HEK293 (cell line): ENCODE data around the gene YWHAG.

Experiments
- EGR2 ChIP-seq: fragments of 450-650 bp; formaldehyde crosslinking; IDR thresholded peaks from 2 replicates; pipeline ENCODE4 v1.5.1; 2016; ENCODE audit warnings: low read depth, missing biosample characterization, missing genetic modification characterization
- HOXA7 ChIP-seq: sonication (generic); formaldehyde crosslinking; IDR thresholded peaks from 2 replicates; pipeline ENCODE4 v1.8.1; 2022; ENCODE audit warnings: missing genetic modification reagents, borderline replicate concordance
- RBAK ChIP-seq: fragments of 450-650 bp; formaldehyde crosslinking; IDR thresholded peaks from 2 replicates; pipeline ENCODE4 v1.5.1; 2016; ENCODE audit warnings: missing biosample characterization, missing genetic modification characterization
- TCF7L2 ChIP-seq: IDR thresholded peaks from 2 replicates; pipeline ENCODE4 v1.6.1; 2011; ENCODE audit warnings: low read depth, mild to moderate bottlenecking, inconsistent platforms, low read length, moderate library complexity, borderline replicate concordance
- YY1 ChIP-seq: fragments of 450-650 bp; formaldehyde crosslinking; IDR thresholded peaks from 2 replicates; pipeline ENCODE4 v1.5.1; 2018; ENCODE audit warnings: missing biosample characterization, missing genetic modification characterization
- ZFHX2 ChIP-seq: fragments of 450-650 bp; formaldehyde crosslinking; conservative IDR thresholded peaks from 2 replicates; pipeline ENCODE4 v1.5.1; 2016; ENCODE audit warnings: missing biosample characterization, missing genetic modification characterization
- ZFP69B ChIP-seq: fragments of 450-650 bp; formaldehyde crosslinking; IDR thresholded peaks from 2 replicates; pipeline ENCODE4 v1.5.1; 2016; ENCODE audit warnings: missing biosample characterization, missing genetic modification characterization
- ZNF112 ChIP-seq: fragments of 450-650 bp; formaldehyde crosslinking; IDR thresholded peaks from 2 replicates; pipeline ENCODE4 v1.5.0; 2017; ENCODE audit warnings: missing biosample characterization, missing genetic modification characterization
- ZNF121 ChIP-seq: fragments of 450-650 bp; formaldehyde crosslinking; IDR thresholded peaks from 2 replicates; pipeline ENCODE4 v1.5.1; 2016; ENCODE audit warnings: missing biosample characterization, missing genetic modification characterization
- ZNF16 ChIP-seq: fragments of 450-650 bp; formaldehyde crosslinking; IDR thresholded peaks from 2 replicates; pipeline ENCODE4 v1.5.1; 2016; ENCODE audit warnings: low read depth, missing biosample characterization, missing genetic modification characterization
- ZNF169 ChIP-seq: fragments of 450-650 bp; formaldehyde crosslinking; IDR thresholded peaks from 2 replicates; pipeline ENCODE4 v1.5.1; 2016; ENCODE audit warnings: missing biosample characterization, missing genetic modification characterization
- ZNF2 ChIP-seq: fragments of 450-650 bp; formaldehyde crosslinking; IDR thresholded peaks from 2 replicates; pipeline ENCODE4 v1.5.1; 2016; ENCODE audit warnings: missing biosample characterization, missing genetic modification characterization
- ZNF335 ChIP-seq: fragments of 450-650 bp; formaldehyde crosslinking; conservative IDR thresholded peaks from 2 replicates; pipeline ENCODE4 v1.5.1; 2016; ENCODE audit warnings: missing biosample characterization, missing genetic modification characterization
- ZNF354C ChIP-seq: fragments of 450-650 bp; formaldehyde crosslinking; IDR thresholded peaks from 2 replicates; pipeline ENCODE4 v1.5.1; 2016; ENCODE audit warnings: missing biosample characterization, missing genetic modification characterization, low read depth, borderline replicate concordance
- ZNF548 ChIP-seq: fragments of 450-650 bp; formaldehyde crosslinking; IDR thresholded peaks from 2 replicates; pipeline ENCODE4 v1.5.1; 2016; ENCODE audit warnings: missing biosample characterization, missing genetic modification characterization
- ZNF600 ChIP-seq: fragments of 450-650 bp; formaldehyde crosslinking; IDR thresholded peaks from 2 replicates; pipeline ENCODE4 v1.5.1; 2016; ENCODE audit warnings: missing biosample characterization, missing genetic modification characterization
- ZNF747 ChIP-seq: fragments of 450-650 bp; formaldehyde crosslinking; IDR thresholded peaks from 2 replicates; pipeline ENCODE4 v1.5.1; 2016; ENCODE audit warnings: missing biosample characterization, missing genetic modification characterization
- ZNF792 ChIP-seq: fragments of 450-650 bp; formaldehyde crosslinking; IDR thresholded peaks from 2 replicates; pipeline ENCODE4 v1.5.1; 2016; ENCODE audit warnings: missing biosample characterization, missing genetic modification characterization
- ZSCAN16 ChIP-seq: fragments of 450-650 bp; formaldehyde crosslinking; IDR thresholded peaks from 2 replicates; pipeline ENCODE4 v1.5.1; 2016; ENCODE audit warnings: missing biosample characterization, missing genetic modification characterization
- ZXDB ChIP-seq: fragments of 450-650 bp; formaldehyde crosslinking; IDR thresholded peaks from 2 replicates; pipeline ENCODE4 v1.5.1; 2016; ENCODE audit warnings: missing biosample characterization, missing genetic modification characterization
- TF ChIP-seq, protein P1 (sequence below): fragments of 450-650 bp; formaldehyde crosslinking; IDR thresholded peaks from 2 replicates; pipeline ENCODE4 v1.5.1; 2016; ENCODE audit warnings: missing biosample characterization, missing genetic modification characterization
- TF ChIP-seq, protein P2 (sequence below): fragments of 450-650 bp; formaldehyde crosslinking; IDR thresholded peaks from 2 replicates; pipeline ENCODE4 v1.5.1; 2017; ENCODE audit warnings: missing biosample characterization, missing genetic modification characterization
- TF ChIP-seq, protein P3 (sequence below): fragments of 450-650 bp; formaldehyde crosslinking; IDR thresholded peaks from 2 replicates; pipeline ENCODE4 v1.5.1; 2016; ENCODE audit warnings: missing biosample characterization, missing genetic modification characterization, low read depth
- TF ChIP-seq, protein P4 (sequence below): fragments of 450-650 bp; formaldehyde crosslinking; IDR thresholded peaks from 2 replicates; pipeline ENCODE4 v1.5.1; 2016; ENCODE audit warnings: missing biosample characterization, missing genetic modification characterization
- TF ChIP-seq, protein P5 (sequence below): fragments of 450-650 bp; formaldehyde crosslinking; IDR thresholded peaks from 2 replicates; pipeline ENCODE4 v1.5.1; 2016; ENCODE audit warnings: missing biosample characterization, missing genetic modification characterization, low read depth
- TF ChIP-seq, protein P6 (sequence below): fragments of 450-650 bp; formaldehyde crosslinking; IDR thresholded peaks from 2 replicates; pipeline ENCODE4 v1.5.1; 2016; ENCODE audit warnings: missing biosample characterization, missing genetic modification characterization
- TF ChIP-seq, protein P7 (sequence below): fragments of 450-650 bp; formaldehyde crosslinking; IDR thresholded peaks from 2 replicates; pipeline ENCODE4 v1.5.1; 2016; ENCODE audit warnings: missing biosample characterization, missing genetic modification characterization

Gene YWHAG

DNA sequence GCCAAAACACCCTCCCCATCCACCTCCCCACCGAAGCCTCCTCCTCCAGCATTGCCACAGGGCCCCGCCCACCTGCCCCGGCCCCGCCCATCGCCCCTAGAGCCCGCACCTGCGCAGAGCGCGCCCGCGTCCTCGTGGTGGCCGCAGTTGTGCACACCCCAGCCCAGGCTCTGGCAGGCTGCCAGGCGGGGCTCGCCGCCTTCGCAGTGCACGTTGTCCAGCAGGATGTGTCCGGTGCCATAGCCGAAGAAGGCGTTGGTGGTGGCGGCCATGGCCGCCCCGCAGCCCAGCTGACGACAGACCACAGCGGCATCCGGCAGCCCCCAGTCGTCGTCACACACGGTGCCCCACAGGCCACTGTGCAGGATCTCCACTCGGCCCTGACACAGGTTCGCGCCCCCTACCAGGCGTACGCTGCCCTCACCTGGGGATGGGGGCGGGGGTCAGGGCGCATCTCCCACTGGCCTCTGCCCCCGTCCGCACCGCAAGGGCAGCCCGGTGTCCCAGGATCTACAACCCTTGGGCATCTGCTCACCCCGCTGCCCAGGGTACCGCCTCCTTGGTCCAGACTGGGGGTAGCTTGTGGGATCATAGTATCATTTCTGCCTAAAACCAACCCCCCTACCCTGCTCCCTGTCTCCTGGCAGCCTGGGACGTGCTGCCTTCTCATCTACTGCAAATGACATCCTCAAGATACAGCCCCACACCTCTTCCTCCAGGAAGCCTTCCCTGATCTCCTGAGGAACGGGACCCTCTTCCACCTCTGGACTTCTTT lies 38.8 kb upstream of the YWHAG start (continued):
- TF ChIP-seq, protein P1, sequence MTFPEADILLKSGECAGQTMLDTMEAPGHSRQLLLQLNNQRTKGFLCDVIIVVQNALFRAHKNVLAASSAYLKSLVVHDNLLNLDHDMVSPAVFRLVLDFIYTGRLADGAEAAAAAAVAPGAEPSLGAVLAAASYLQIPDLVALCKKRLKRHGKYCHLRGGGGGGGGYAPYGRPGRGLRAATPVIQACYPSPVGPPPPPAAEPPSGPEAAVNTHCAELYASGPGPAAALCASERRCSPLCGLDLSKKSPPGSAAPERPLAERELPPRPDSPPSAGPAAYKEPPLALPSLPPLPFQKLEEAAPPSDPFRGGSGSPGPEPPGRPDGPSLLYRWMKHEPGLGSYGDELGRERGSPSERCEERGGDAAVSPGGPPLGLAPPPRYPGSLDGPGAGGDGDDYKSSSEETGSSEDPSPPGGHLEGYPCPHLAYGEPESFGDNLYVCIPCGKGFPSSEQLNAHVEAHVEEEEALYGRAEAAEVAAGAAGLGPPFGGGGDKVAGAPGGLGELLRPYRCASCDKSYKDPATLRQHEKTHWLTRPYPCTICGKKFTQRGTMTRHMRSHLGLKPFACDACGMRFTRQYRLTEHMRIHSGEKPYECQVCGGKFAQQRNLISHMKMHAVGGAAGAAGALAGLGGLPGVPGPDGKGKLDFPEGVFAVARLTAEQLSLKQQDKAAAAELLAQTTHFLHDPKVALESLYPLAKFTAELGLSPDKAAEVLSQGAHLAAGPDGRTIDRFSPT: peak; percentile 69
- TF ChIP-seq ZNF747 (no peak), ZNF354C (no peak), ZNF2 (tag by site-specific recombination) (0 out of 2 replicates have a peak, but pooled peaks have one; percentile 29), ZNF16 (tag by site-specific recombination) (no peak), RBAK (tag by site-specific recombination) (no peak), ZNF169 (tag by site-specific recombination) (no peak), ZFP69B (tag by site-specific recombination) (no peak), YY1 (tag by site-specific recombination) (0 out of 2 replicates have a peak, but pooled peaks have one; percentile 30), ZNF792 (tag by site-specific recombination) (no peak), EGR2 (0 out of 2 replicates have a peak, but pooled peaks have one; percentile 36), ZXDB (tag by site-specific recombination) (no peak), ZNF548 (no peak), ZNF335 (tag by site-specific recombination) (peak; percentile 77), ZNF112 (tag by site-specific recombination) (no peak), HOXA7 (CRISPR knock-in tag) (no peak), ZFHX2 (tag by site-specific recombination) (peak; percentile 65), TCF7L2 (no peak), ZNF121 (0 out of 2 replicates have a peak, but pooled peaks have one; percentile 14), ZSCAN16 (tag by site-specific recombination) (no peak), ZNF600 (tag by site-specific recombination) (peak; percentile 53; the same call in 1 of the 2 replicates)
- TF ChIP-seq, protein P2, sequence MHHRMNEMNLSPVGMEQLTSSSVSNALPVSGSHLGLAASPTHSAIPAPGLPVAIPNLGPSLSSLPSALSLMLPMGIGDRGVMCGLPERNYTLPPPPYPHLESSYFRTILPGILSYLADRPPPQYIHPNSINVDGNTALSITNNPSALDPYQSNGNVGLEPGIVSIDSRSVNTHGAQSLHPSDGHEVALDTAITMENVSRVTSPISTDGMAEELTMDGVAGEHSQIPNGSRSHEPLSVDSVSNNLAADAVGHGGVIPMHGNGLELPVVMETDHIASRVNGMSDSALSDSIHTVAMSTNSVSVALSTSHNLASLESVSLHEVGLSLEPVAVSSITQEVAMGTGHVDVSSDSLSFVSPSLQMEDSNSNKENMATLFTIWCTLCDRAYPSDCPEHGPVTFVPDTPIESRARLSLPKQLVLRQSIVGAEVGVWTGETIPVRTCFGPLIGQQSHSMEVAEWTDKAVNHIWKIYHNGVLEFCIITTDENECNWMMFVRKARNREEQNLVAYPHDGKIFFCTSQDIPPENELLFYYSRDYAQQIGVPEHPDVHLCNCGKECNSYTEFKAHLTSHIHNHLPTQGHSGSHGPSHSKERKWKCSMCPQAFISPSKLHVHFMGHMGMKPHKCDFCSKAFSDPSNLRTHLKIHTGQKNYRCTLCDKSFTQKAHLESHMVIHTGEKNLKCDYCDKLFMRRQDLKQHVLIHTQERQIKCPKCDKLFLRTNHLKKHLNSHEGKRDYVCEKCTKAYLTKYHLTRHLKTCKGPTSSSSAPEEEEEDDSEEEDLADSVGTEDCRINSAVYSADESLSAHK (tag by site-specific recombination): no peak
- TF ChIP-seq, protein P3, sequence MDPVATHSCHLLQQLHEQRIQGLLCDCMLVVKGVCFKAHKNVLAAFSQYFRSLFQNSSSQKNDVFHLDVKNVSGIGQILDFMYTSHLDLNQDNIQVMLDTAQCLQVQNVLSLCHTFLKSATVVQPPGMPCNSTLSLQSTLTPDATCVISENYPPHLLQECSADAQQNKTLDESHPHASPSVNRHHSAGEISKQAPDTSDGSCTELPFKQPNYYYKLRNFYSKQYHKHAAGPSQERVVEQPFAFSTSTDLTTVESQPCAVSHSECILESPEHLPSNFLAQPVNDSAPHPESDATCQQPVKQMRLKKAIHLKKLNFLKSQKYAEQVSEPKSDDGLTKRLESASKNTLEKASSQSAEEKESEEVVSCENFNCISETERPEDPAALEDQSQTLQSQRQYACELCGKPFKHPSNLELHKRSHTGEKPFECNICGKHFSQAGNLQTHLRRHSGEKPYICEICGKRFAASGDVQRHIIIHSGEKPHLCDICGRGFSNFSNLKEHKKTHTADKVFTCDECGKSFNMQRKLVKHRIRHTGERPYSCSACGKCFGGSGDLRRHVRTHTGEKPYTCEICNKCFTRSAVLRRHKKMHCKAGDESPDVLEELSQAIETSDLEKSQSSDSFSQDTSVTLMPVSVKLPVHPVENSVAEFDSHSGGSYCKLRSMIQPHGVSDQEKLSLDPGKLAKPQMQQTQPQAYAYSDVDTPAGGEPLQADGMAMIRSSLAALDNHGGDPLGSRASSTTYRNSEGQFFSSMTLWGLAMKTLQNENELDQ: no peak
- TF ChIP-seq, protein P4, sequence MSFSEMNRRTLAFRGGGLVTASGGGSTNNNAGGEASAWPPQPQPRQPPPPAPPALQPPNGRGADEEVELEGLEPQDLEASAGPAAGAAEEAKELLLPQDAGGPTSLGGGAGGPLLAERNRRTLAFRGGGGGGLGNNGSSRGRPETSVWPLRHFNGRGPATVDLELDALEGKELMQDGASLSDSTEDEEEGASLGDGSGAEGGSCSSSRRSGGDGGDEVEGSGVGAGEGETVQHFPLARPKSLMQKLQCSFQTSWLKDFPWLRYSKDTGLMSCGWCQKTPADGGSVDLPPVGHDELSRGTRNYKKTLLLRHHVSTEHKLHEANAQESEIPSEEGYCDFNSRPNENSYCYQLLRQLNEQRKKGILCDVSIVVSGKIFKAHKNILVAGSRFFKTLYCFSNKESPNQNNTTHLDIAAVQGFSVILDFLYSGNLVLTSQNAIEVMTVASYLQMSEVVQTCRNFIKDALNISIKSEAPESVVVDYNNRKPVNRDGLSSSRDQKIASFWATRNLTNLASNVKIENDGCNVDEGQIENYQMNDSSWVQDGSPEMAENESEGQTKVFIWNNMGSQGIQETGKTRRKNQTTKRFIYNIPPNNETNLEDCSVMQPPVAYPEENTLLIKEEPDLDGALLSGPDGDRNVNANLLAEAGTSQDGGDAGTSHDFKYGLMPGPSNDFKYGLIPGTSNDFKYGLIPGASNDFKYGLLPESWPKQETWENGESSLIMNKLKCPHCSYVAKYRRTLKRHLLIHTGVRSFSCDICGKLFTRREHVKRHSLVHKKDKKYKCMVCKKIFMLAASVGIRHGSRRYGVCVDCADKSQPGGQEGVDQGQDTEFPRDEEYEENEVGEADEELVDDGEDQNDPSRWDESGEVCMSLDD: peak; percentile 57; the same call in 1 of the 2 replicates
- TF ChIP-seq, protein P5, sequence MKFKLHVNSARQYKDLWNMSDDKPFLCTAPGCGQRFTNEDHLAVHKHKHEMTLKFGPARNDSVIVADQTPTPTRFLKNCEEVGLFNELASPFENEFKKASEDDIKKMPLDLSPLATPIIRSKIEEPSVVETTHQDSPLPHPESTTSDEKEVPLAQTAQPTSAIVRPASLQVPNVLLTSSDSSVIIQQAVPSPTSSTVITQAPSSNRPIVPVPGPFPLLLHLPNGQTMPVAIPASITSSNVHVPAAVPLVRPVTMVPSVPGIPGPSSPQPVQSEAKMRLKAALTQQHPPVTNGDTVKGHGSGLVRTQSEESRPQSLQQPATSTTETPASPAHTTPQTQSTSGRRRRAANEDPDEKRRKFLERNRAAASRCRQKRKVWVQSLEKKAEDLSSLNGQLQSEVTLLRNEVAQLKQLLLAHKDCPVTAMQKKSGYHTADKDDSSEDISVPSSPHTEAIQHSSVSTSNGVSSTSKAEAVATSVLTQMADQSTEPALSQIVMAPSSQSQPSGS: no peak
- TF ChIP-seq, protein P6, sequence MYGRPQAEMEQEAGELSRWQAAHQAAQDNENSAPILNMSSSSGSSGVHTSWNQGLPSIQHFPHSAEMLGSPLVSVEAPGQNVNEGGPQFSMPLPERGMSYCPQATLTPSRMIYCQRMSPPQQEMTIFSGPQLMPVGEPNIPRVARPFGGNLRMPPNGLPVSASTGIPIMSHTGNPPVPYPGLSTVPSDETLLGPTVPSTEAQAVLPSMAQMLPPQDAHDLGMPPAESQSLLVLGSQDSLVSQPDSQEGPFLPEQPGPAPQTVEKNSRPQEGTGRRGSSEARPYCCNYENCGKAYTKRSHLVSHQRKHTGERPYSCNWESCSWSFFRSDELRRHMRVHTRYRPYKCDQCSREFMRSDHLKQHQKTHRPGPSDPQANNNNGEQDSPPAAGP (tag by site-specific recombination): 0 out of 2 replicates have a peak, but pooled peaks have one; percentile 19
- TF ChIP-seq, protein P7, sequence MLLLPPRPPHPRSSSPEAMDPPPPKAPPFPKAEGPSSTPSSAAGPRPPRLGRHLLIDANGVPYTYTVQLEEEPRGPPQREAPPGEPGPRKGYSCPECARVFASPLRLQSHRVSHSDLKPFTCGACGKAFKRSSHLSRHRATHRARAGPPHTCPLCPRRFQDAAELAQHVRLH (tag by site-specific recombination): 0 out of 2 replicates have a peak, but pooled peaks have one; percentile 17
